Astrocyte of the spinal cord (primary cell): ENCODE results near the gene OGFOD3.

Experiments used
- DNase-seq: peaks from one replicate; pipeline ENCODE4 v3.0.0; 2011; ENCODE audit warnings: low read depth, low spot score
- H3K4me3 ChIP-seq: 2 replicates; pipeline ENCODE4 v1.5.1; 2011; ENCODE audit warnings: low read depth, mild to moderate bottlenecking, low read length, moderate library complexity
- CTCF ChIP-seq: IDR thresholded peaks from 2 replicates; pipeline ENCODE4 v1.5.1; 2012; ENCODE audit warnings: low read depth, mild to moderate bottlenecking, low read length, inconsistent platforms
- in situ Hi-C: cut with HindIII; loops from 2 replicates; pipeline ENCODE4 v1.10.0; 2017; ENCODE audit warnings: low sequenced_read_pairs

The OGFOD3 gene

GRCh38 chr17:82371333-82372248 lies 46.8 kb downstream of the OGFOD3 start, which contains the start of gene UTS2R:
TSS of gene UTS2R (plus strand) at chr17:82371765. CDS start at chr17:82374325, 2,560 bp downstream.
- H3K4me3 ChIP-seq, result no peak within 1 kb of the TSS
- DNase-seq, result no peak
- in situ Hi-C loops, result no loop called here
- no peak for TF ChIP-seq CTCF

- no peak for TF ChIP-seq CTCF
- no peak overlapping the region for H3K4me3 ChIP-seq
- in situ Hi-C loops, result no loop called here
- no peak for DNase-seq
Measured at GRCh38 chr17:82370471-82371332, 47.7 kb downstream of the OGFOD3 start.

- TF ChIP-seq CTCF, result no peak
- in situ Hi-C loops, result no loop called here
- no peak overlapping the region for H3K4me3 ChIP-seq
- DNase-seq, result no peak
Measured at GRCh38 chr17:82369211-82369610, 49.2 kb downstream of the OGFOD3 start.

- DNase-seq, result no peak
- TF ChIP-seq CTCF, result no peak
- H3K4me3 ChIP-seq, result no peak overlapping the region
- in situ Hi-C loops, result no loop called here
Measured at GRCh38 chr17:82367724-82368524, 50.5 kb downstream of the OGFOD3 start.

GRCh38 chr17:82366749-82367148 lies 51.6 kb downstream of the OGFOD3 start:
- in situ Hi-C loops, result no loop called here
- H3K4me3 ChIP-seq, result no peak overlapping the region
- no peak for TF ChIP-seq CTCF
- DNase-seq, result no peak
